ENCODE data around the gene METTL1. TPM values are rescaled to one million over a fixed set of nuclear protein-coding genes. Genes with fewer than 3 reads are reported as not detected.

The METTL1 gene
- total and polyA plus RNA-seq, 9 of the 15 experiments (the other 6 are each of a cell fraction or from before 2014, with no cell fraction given), result 12.6 to 65.9 (median 39.2) TPM

GRCh38 chr12:57771873-57772428, at the start of gene METTL1 (continued):
- TF ChIP-seq LCOR (CRISPR knock-in tag; IDR thresholded peaks at IDR 0.05) (peak; percentile 97), TFE3 (CRISPR knock-in tag; IDR thresholded peaks at IDR 0.05) (no peak), MGA (IDR thresholded peaks at IDR 0.05) (peak; percentile 49; the same call in 1 of the 2 replicates), ATF1 (CRISPR knock-in tag; IDR thresholded peaks at IDR 0.05) (peak; percentile 87), ATF1 (tag; IDR thresholded peaks at IDR 0.05) (peak; percentile 99), RFX7 (CRISPR knock-in tag; IDR thresholded peaks at IDR 0.05) (no peak), RAD51 (IDR thresholded peaks at IDR 0.05; ENCODE audit: borderline replicate concordance, low read depth) (no peak; the same call in 1 of the 2 replicates), NR2F6 (CRISPR knock-in tag; IDR thresholded peaks at IDR 0.05) (no peak), GTF2F1 (IDR thresholded peaks at IDR 0.05; ENCODE audit: low read depth, low read length) (peak; percentile 66), RFX1 (IDR thresholded peaks at IDR 0.05) (no peak), SMAD1 (IDR thresholded peaks at IDR 0.05; ENCODE audit: low read depth, low read length, partially characterized antibody) (no peak), MAFG (tag; conservative IDR thresholded peaks at IDR 0.05) (no peak), ZNF707 (CRISPR knock-in tag; conservative IDR thresholded peaks at IDR 0.05) (no peak), ARID3A (IDR thresholded peaks at IDR 0.05; ENCODE audit: borderline replicate concordance, low read depth, low read length) (no peak)

Data from K562 (cell line).